ENCODE data around the gene DNAJC4.

Gene DNAJC4

GRCh38 chr11:64247729-64248531 is 17.6 kb downstream of the DNAJC4 start:
- 34% methylated on average over 31 of the region's 31 CpGs for WGBS
- Histone ChIP-seq H3K36me3 (ENCODE audit: insufficient read depth, low read length) (peaks cover 19% of the 10 kb centered on the region), H3K27me3 (ENCODE audit: insufficient read depth, low read length) (no peaks in the 10 kb centered on the region), H3K9me3 (ENCODE audit: insufficient read depth, low read depth, low read length) (no peaks in the 10 kb centered on the region), H3K27ac (ENCODE audit: low read depth, low read length) (peak overlapping the region; percentile 96; the same call in 1 of the 2 replicates), H3K9ac (ENCODE audit: low read depth, low read length) (peak overlapping the region; percentile 86), H3K4me1 (ENCODE audit: insufficient read depth, low read length) (peaks cover 39% of the 10 kb centered on the region), H3K4me3 (ENCODE audit: low read length) (peak overlapping the region; percentile 93)

DNA sequence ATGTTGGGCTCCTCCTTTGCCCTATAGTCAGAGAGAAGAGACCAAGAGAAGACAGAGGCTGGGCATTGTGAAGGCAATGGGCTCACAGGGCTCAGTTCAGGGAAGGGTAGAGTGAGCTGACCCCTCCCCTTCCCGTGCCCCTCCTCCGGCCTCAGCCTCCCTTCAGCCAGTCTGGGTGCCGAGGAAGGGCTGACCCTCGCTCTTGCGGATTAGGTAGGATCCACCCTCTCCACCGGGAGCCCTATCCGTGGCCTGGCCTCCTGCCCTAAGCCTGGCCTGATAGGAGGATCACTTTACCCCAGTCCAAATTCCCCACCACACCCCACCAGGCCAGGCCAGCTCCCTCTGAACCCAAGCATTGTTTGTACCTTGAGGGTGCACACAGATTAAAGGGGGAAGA is 18.2 kb downstream of the DNAJC4 start:
- peaks cover 13% of the 10 kb centered on the region for H3K36me3 ChIP-seq (ENCODE audit: insufficient read depth, low read length)
- H3K4me1 ChIP-seq (ENCODE audit: insufficient read depth, low read length): peaks cover 34% of the 10 kb centered on the region
- peak overlapping the region; percentile 51; the same call in 1 of the 2 replicates for H3K9ac ChIP-seq (ENCODE audit: low read depth, low read length)
- H3K27me3 ChIP-seq (ENCODE audit: insufficient read depth, low read length): no peaks in the 10 kb centered on the region
- WGBS: 33% methylated on average over 7 of the region's 7 CpGs
- H3K9me3 ChIP-seq (ENCODE audit: insufficient read depth, low read depth, low read length): no peaks in the 10 kb centered on the region
- H3K4me3 ChIP-seq (ENCODE audit: low read length): peak overlapping the region; percentile 93; the same call in 1 of the 2 replicates
- H3K27ac ChIP-seq (ENCODE audit: low read depth, low read length): peak overlapping the region; percentile 96

DNA sequence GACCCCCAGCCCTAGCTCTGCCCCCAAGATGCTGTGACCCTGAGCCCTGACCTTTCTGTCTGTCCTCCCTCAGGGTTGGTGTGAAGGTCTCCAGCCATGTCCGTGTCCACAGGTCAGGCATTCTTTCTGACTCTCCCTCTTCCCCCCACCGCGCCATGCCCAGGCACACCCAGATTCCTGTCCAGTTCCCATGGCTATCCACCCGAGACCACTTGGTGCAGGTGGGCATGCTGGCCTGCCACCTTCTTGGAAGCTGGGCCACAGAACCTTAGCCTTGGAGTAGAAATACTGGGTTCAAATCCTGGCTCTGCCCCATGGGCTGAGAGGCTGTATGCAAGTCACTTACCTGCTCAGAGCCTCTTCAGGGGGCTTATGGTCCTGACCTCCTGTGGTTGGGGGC is 18.7 kb downstream of the DNAJC4 start:
- H3K4me3 ChIP-seq (ENCODE audit: low read length): 0 out of 2 replicates have a peak overlapping the region, but pooled peaks have one; percentile 10
- H3K36me3 ChIP-seq (ENCODE audit: insufficient read depth, low read length): peaks cover 8% of the 10 kb centered on the region
- H3K9ac ChIP-seq (ENCODE audit: low read depth, low read length): peak overlapping the region; percentile 51; the same call in 1 of the 2 replicates
- WGBS: 80% methylated on average over 4 of the region's 4 CpGs
- H3K4me1 ChIP-seq (ENCODE audit: insufficient read depth, low read length): peaks cover 34% of the 10 kb centered on the region
- H3K27me3 ChIP-seq (ENCODE audit: insufficient read depth, low read length): no peaks in the 10 kb centered on the region
- no peaks in the 10 kb centered on the region for H3K9me3 ChIP-seq (ENCODE audit: insufficient read depth, low read depth, low read length)
- peak overlapping the region; percentile 96 for H3K27ac ChIP-seq (ENCODE audit: low read depth, low read length)

GRCh38 chr11:64249563-64250414 is 19.4 kb downstream of the DNAJC4 start:
- Histone ChIP-seq H3K9me3 (ENCODE audit: insufficient read depth, low read depth, low read length) (no peaks in the 10 kb centered on the region), H3K4me1 (ENCODE audit: insufficient read depth, low read length) (peaks cover 34% of the 10 kb centered on the region), H3K27me3 (ENCODE audit: insufficient read depth, low read length) (no peaks in the 10 kb centered on the region), H3K27ac (ENCODE audit: low read depth, low read length) (peak overlapping the region; percentile 96), H3K4me3 (ENCODE audit: low read length) (peak overlapping the region; percentile 10; the same call in 1 of the 2 replicates), H3K9ac (ENCODE audit: low read depth, low read length) (no peak overlapping the region; the same call in 1 of the 2 replicates), H3K36me3 (ENCODE audit: insufficient read depth, low read length) (peaks cover 7% of the 10 kb centered on the region)
- WGBS: 50% methylated on average over 7 of the region's 8 CpGs

GRCh38 chr11:64250415-64251015 is 20.2 kb downstream of the DNAJC4 start:
- 5% methylated on average over 13 of the region's 13 CpGs for WGBS
- no peaks in the 10 kb centered on the region for H3K27me3 ChIP-seq (ENCODE audit: insufficient read depth, low read length)
- peak overlapping the region; percentile 79 for H3K9ac ChIP-seq (ENCODE audit: low read depth, low read length)
- H3K4me3 ChIP-seq (ENCODE audit: low read length): peak overlapping the region; percentile 89
- peak overlapping the region; percentile 96 for H3K27ac ChIP-seq (ENCODE audit: low read depth, low read length)
- no peaks in the 10 kb centered on the region for H3K9me3 ChIP-seq (ENCODE audit: insufficient read depth, low read depth, low read length)
- peaks cover 9% of the 10 kb centered on the region for H3K36me3 ChIP-seq (ENCODE audit: insufficient read depth, low read length)
- H3K4me1 ChIP-seq (ENCODE audit: insufficient read depth, low read length): peaks cover 34% of the 10 kb centered on the region

DNA sequence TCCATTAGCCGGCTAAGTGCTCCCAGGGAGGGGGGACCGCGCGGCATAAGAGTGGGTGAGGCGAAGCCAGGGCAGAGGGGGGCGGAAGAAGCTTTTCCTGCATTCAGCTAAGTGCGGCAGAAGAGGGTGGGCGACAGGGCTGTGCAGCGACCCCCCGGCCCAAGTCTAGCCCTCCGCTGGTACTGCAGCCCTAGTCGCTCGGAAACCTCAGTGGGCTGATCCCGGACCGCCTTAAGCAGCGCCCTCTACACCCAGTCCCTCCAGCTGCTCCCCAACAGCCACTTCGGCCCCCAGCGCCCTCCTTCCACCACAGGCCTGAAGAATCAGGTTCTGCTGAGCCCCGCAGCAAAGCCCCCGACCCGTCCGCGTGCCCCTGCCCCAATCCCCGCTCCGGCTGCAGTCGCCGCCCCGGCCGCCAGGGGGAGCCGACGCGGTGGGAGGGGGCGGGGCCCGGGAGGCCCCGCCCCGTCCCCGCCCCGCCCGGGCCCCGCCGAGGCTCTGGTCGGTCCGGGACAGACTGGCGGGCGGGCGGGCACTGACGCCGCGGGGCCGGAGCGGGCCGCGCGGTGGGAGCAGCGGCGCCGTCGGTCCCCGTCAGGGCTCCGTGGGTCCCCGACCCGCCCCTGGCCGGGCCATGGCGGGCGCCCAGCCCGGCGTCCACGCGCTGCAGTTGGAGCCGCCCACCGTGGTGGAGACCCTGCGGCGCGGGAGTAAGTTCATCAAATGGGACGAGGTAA is 20.8 kb downstream of the DNAJC4 start, which contains the start of gene PLCB3:
TSS of gene PLCB3 (plus strand) at position 515 of the 737 bp plus-strand sequence. CDS start at position 635, 120 bp downstream.
- Histone ChIP-seq H3K36me3 (ENCODE audit: insufficient read depth, low read length) (peaks cover 16% of the 10 kb centered on the region), H3K9ac (ENCODE audit: low read depth, low read length) (peak within 1 kb of the TSS; percentile 79), H3K27me3 (ENCODE audit: insufficient read depth, low read length) (no peaks in the 10 kb centered on the region), H3K4me1 (ENCODE audit: insufficient read depth, low read length) (peaks cover 34% of the 10 kb centered on the region), H3K27ac (ENCODE audit: low read depth, low read length) (peak within 1 kb of the TSS; percentile 96; the same call in 1 of the 2 replicates), H3K4me3 (ENCODE audit: low read length) (peak within 1 kb of the TSS; percentile 89), H3K9me3 (ENCODE audit: insufficient read depth, low read depth, low read length) (no peaks in the 10 kb centered on the region)
- WGBS: 1% methylated on average over 75 of the region's 75 CpGs

DNA sequence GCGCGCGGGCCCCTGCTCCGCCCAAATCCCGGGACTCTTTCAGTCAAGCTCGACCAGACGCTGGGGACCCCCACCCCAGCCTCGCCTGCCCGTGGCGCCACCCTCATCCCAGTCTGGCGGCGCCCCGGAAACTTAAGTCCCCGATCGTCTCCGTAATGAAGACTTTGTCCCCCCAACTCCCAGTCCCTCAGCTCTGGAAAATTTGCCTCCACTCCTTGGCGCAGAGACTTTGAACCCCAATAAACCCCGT is 21.3 kb downstream of the DNAJC4 start:
- Histone ChIP-seq H3K9ac (ENCODE audit: low read depth, low read length) (peak overlapping the region; percentile 67), H3K27ac (ENCODE audit: low read depth, low read length) (peak overlapping the region; percentile 63; the same call in 1 of the 2 replicates), H3K4me3 (ENCODE audit: low read length) (peak overlapping the region; percentile 89), H3K27me3 (ENCODE audit: insufficient read depth, low read length) (no peaks in the 10 kb centered on the region), H3K36me3 (ENCODE audit: insufficient read depth, low read length) (peaks cover 21% of the 10 kb centered on the region), H3K4me1 (ENCODE audit: insufficient read depth, low read length) (peaks cover 34% of the 10 kb centered on the region), H3K9me3 (ENCODE audit: insufficient read depth, low read depth, low read length) (no peaks in the 10 kb centered on the region)
- WGBS: under 1% methylated on average over 18 of the region's 18 CpGs

DNA sequence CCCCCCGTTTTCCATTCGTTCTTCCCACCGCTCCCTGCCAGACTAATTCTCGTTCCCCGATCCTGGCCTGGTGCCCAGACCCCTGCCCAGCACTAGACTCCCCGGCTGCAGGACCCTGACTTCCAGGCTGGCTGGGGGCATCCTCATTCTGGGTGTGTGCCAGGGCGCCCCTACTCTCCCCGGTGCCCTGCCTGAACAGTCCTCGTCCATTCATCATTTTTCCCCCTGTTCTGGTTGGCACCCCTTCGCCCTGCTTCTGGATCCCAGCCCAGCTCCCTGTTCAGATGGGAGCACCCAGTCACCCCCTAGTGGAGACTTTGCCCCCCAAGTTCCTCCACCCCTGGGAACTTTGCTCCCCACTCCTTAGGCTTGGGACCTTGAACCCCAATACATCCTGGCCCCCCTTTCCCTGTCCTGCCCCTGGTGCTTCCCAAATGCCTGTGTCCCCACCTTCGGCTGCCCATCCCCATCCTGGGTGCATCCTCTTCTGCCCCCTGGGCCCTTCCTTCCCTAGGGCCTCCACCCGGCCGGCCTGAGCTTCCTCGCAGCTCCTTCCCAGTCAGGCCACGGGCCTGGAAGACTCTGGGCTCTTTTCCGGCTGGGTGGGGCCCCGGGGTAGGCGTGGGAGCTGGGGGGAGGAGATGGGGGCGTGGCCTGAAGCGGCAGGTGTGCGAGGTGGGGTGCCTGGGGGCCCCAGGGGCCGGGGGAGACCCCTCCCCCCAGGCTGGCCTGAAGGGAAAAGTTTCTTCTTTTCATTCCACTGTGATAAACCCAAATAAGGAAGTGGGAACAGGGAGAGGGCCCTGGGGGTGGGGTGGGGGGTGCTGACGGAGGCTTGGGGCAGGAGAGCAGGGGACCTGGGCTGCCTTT is 21.9 kb downstream of the DNAJC4 start:
- Histone ChIP-seq H3K4me1 (ENCODE audit: insufficient read depth, low read length) (peaks cover 34% of the 10 kb centered on the region), H3K9me3 (ENCODE audit: insufficient read depth, low read depth, low read length) (no peaks in the 10 kb centered on the region), H3K4me3 (ENCODE audit: low read length) (peak overlapping the region; percentile 89), H3K9ac (ENCODE audit: low read depth, low read length) (peak overlapping the region; percentile 67), H3K27ac (ENCODE audit: low read depth, low read length) (peak overlapping the region; percentile 66; the same call in 1 of the 2 replicates), H3K27me3 (ENCODE audit: insufficient read depth, low read length) (no peaks in the 10 kb centered on the region), H3K36me3 (ENCODE audit: insufficient read depth, low read length) (peaks cover 24% of the 10 kb centered on the region)
- 5% methylated on average over 19 of the region's 23 CpGs for WGBS

GRCh38 chr11:64253043-64253442 is 22.7 kb downstream of the DNAJC4 start:
- Histone ChIP-seq H3K4me1 (ENCODE audit: insufficient read depth, low read length) (peaks cover 30% of the 10 kb centered on the region), H3K36me3 (ENCODE audit: insufficient read depth, low read length) (peaks cover 31% of the 10 kb centered on the region), H3K27me3 (ENCODE audit: insufficient read depth, low read length) (no peaks in the 10 kb centered on the region), H3K9ac (ENCODE audit: low read depth, low read length) (no peak overlapping the region), H3K9me3 (ENCODE audit: insufficient read depth, low read depth, low read length) (no peaks in the 10 kb centered on the region), H3K27ac (ENCODE audit: low read depth, low read length) (peak overlapping the region; percentile 66; the same call in 1 of the 2 replicates), H3K4me3 (ENCODE audit: low read length) (peak overlapping the region; percentile 89)
- 80% methylated on average over 8 of the region's 8 CpGs for WGBS

All from HUES64 (cell line).